Measurements from ENCODE around the gene SNX1. TPM values are rescaled to one million over a fixed set of nuclear protein-coding genes. Genes with fewer than 3 reads are reported as not detected.
"Not testable (repeated sequence)": the region's sequence is repeated elsewhere in the genome, so short reads cannot be mapped to it uniquely, and the experiment has no call there.

The SNX1 gene
- total RNA-seq, 2 experiments from 2014 or later, result 75.6 to 80.1 TPM

GRCh38 chr15:64050281-64051092 is 45.3 kb upstream of the SNX1 start:
- no peak overlapping the region for H3K27ac Mint-ChIP-seq
- H3K9me3 Mint-ChIP-seq, result no peaks in the 10 kb centered on the region
- no peak overlapping the region for H3K4me3 Mint-ChIP-seq
- ChIA-PET CTCF (interaction anchor here (1.0 to 2.8 kb wide), 4 partner anchors 17 to 358 kb away, joined by 3 to 12 read pairs (median 4); no protein-coding TSS in a partner anchor), POLR2A (no interaction called here)
- no peak for ATAC-seq
- DNase-seq, result no peak
- peaks cover 7% of the 10 kb centered on the region for H3K4me1 Mint-ChIP-seq (ENCODE audit: low read depth)
- TF ChIP-seq CTCF (IDR thresholded peaks at IDR 0.05), result no peak
- H3K36me3 Mint-ChIP-seq (ENCODE audit: low read depth), result no peaks in the 10 kb centered on the region
- peaks cover 7% of the 10 kb centered on the region for H3K27me3 Mint-ChIP-seq
- intact Hi-C loops (cut with micrococcal nuclease), result no loop called here

- Mint-ChIP-seq H3K9me3 (no peaks in the 10 kb centered on the region), H3K4me3 (no peak overlapping the region)
- POLR2A ChIA-PET, result no interaction called here
Measured at GRCh38 chr15:64051093-64051402, 44.7 kb upstream of the SNX1 start.

GRCh38 chr15:64051407-64052259 is 44.1 kb upstream of the SNX1 start:
- CTCF ChIA-PET, result interaction anchor here (1.1 to 1.7 kb wide), 4 partner anchors 15 to 360 kb away, joined by 3 to 6 read pairs (median 3); no protein-coding TSS in a partner anchor
- H3K27ac Mint-ChIP-seq, result no peak overlapping the region
- ATAC-seq, result no peak
- H3K4me3 Mint-ChIP-seq, result no peak overlapping the region
- no peaks in the 10 kb centered on the region for H3K36me3 Mint-ChIP-seq (ENCODE audit: low read depth)
- intact Hi-C loops (cut with micrococcal nuclease), result no loop called here
- POLR2A ChIA-PET, result no interaction called here
- no peak for TF ChIP-seq CTCF (IDR thresholded peaks at IDR 0.05)
- peaks cover 6% of the 10 kb centered on the region for H3K27me3 Mint-ChIP-seq
- H3K4me1 Mint-ChIP-seq (ENCODE audit: low read depth), result peaks cover 6% of the 10 kb centered on the region
- no peaks in the 10 kb centered on the region for H3K9me3 Mint-ChIP-seq
- no peak for DNase-seq

More at GRCh38 chr15:64051093-64051402, 44.7 kb upstream of the SNX1 start:
- ATAC-seq (no peak), DNase-seq (no peak)
- TF ChIP-seq CTCF (IDR thresholded peaks at IDR 0.05), result no peak
- CTCF ChIA-PET, result interaction anchor here (1.1 to 2.8 kb wide), 5 partner anchors 15 to 359 kb away, joined by 3 to 12 read pairs (median 3); no protein-coding TSS in a partner anchor
- H3K27ac Mint-ChIP-seq, result no peak overlapping the region
- peaks cover 7% of the 10 kb centered on the region for H3K27me3 Mint-ChIP-seq
- H3K4me1 Mint-ChIP-seq (ENCODE audit: low read depth), result peaks cover 7% of the 10 kb centered on the region
- no peaks in the 10 kb centered on the region for H3K36me3 Mint-ChIP-seq (ENCODE audit: low read depth)
- intact Hi-C loops (cut with micrococcal nuclease), result no loop called here

- H3K4me1 Mint-ChIP-seq (ENCODE audit: low read depth), result peaks cover 2% of the 10 kb centered on the region
- no peak for TF ChIP-seq CTCF (IDR thresholded peaks at IDR 0.05)
- no peak overlapping the region for H3K4me3 Mint-ChIP-seq
- no peaks in the 10 kb centered on the region for H3K9me3 Mint-ChIP-seq
- ChIA-PET CTCF (interaction anchor here (0.9 kb wide), 1 partner anchor 13 kb away, joined by 3 read pairs; no protein-coding TSS in a partner anchor), POLR2A (no interaction called here)
- ATAC-seq, result no peak
- no peak for DNase-seq
- no peaks in the 10 kb centered on the region for H3K36me3 Mint-ChIP-seq (ENCODE audit: low read depth)
- intact Hi-C loops (cut with micrococcal nuclease), result no loop called here
- H3K27me3 Mint-ChIP-seq, result peaks cover 3% of the 10 kb centered on the region
- H3K27ac Mint-ChIP-seq, result no peak overlapping the region
Measured at GRCh38 chr15:64052925-64053491, 42.8 kb upstream of the SNX1 start.

GRCh38 chr15:64053674-64054073 is 42.1 kb upstream of the SNX1 start:
- ATAC-seq; H3K27me3 Mint-ChIP-seq; H3K4me3 Mint-ChIP-seq; H3K4me1 Mint-ChIP-seq (ENCODE audit: low read depth); H3K36me3 Mint-ChIP-seq (ENCODE audit: low read depth); H3K27ac Mint-ChIP-seq; POLR2A ChIA-PET; DNase-seq; H3K9me3 Mint-ChIP-seq; intact Hi-C loops (cut with micrococcal nuclease): not testable (repeated sequence)
- CTCF ChIA-PET, result interaction anchor here (0.9 kb wide), 1 partner anchor 12 kb away, joined by 3 read pairs; no protein-coding TSS in a partner anchor

Data from activated CD8-positive, alpha-beta T cell treated with anti-CD3 and anti-CD28 coated beads for 36 hours (primary cell).